Uterus (tissue), 2 donors: Measurements from ENCODE around the gene SLCO3A1.

Experiments
- POLR2A ChIP-seq, 2 donors: fragments of 450-650 bp; IDR thresholded peaks; one replicate each; pipeline ENCODE4 v1.6.1; 2016; ENCODE audit warnings: antibody characterized with exemption in 2 of 2, mild to moderate bottlenecking in 1 of 2, moderate library complexity in 1 of 2
- TF ChIP-seq, protein P1 (sequence below), 4 experiments: fragments of 200-600 bp in 2 of 4; fragments of 450-650 bp in 2 of 4; sonication (generic) in 2 of 4; IDR thresholded peaks; one replicate each; pipeline ENCODE4 v1.5.1; 2016 to 2019; ENCODE audit warnings: antibody characterized with exemption in 4 of 4, mild to moderate bottlenecking in 2 of 4, moderate library complexity in 1 of 4

DNA sequence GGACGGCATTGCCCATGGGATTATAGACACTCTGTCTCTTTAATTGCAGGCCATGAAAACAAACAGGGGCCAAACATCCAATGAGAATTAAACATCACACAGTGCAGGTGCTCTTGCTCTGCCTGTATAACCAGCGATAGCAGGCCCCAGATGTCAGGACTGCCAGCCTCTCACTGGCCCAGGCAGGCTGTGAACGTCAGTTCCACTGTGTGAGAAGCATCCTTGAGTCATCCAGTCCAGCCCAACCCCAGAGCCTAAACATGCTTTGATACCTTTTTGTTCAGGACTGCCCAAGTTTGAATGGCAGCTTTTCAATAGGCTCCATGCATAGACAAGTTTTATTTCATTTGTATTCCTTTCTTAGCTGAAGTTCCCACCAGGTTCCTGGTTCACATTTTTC, 189.8 kb downstream of the SLCO3A1 start:
- TF ChIP-seq, protein P1, sequence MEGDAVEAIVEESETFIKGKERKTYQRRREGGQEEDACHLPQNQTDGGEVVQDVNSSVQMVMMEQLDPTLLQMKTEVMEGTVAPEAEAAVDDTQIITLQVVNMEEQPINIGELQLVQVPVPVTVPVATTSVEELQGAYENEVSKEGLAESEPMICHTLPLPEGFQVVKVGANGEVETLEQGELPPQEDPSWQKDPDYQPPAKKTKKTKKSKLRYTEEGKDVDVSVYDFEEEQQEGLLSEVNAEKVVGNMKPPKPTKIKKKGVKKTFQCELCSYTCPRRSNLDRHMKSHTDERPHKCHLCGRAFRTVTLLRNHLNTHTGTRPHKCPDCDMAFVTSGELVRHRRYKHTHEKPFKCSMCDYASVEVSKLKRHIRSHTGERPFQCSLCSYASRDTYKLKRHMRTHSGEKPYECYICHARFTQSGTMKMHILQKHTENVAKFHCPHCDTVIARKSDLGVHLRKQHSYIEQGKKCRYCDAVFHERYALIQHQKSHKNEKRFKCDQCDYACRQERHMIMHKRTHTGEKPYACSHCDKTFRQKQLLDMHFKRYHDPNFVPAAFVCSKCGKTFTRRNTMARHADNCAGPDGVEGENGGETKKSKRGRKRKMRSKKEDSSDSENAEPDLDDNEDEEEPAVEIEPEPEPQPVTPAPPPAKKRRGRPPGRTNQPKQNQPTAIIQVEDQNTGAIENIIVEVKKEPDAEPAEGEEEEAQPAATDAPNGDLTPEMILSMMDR (IDR thresholded peaks at IDR 0.05): no peak
- no peak for TF ChIP-seq POLR2A (IDR thresholded peaks at IDR 0.05)
